ENCODE data around the gene PACSIN3. TPM values are rescaled to one million over a fixed set of nuclear protein-coding genes. Genes with fewer than 3 reads are reported as not detected.

The PACSIN3 gene
- total and polyA plus RNA-seq, 2 of the 13 experiments (the other 11 are each of a cell fraction or from before 2014, with no cell fraction given) = 47.9 to 93.3 TPM

DNA sequence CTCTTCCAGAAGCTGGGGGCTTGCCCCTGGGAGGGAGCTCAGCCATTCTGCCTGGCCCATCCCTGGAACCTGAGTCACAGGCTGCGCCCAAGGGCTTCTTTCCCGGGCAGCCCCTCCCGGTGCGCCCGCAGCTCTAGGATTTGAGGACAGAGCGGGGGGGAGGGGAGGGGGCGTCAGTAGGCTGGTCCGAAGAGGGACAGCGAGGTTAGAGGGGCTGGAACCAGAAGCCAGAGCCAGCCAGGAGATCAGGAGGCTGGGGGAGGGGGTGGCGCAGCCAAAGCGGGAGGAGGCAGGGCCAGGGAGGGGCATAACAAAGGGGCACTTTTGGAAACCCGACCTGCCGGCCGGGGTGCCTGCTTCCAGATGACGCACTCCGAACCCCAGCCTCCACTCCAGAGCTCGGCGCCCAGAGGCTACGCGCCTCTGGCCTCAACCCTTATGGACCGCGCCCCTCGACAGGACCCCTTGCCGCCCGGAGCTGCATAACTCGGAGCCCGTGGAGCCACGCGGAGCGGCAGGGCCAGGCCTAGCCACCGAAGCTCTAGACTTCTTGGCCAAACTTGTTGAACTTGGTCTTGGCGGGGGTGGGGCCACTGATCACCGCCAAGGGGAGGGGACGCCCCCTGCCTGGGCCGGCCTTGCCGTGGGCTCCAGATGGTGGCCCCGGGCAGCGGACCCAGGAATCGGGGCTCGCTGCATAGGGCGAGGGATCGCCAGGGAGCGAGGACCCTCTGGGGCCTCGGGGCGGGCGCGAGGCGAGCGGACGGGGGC is 744 bp downstream of the PACSIN3 start (continued):
- TF ChIP-seq, protein P1, sequence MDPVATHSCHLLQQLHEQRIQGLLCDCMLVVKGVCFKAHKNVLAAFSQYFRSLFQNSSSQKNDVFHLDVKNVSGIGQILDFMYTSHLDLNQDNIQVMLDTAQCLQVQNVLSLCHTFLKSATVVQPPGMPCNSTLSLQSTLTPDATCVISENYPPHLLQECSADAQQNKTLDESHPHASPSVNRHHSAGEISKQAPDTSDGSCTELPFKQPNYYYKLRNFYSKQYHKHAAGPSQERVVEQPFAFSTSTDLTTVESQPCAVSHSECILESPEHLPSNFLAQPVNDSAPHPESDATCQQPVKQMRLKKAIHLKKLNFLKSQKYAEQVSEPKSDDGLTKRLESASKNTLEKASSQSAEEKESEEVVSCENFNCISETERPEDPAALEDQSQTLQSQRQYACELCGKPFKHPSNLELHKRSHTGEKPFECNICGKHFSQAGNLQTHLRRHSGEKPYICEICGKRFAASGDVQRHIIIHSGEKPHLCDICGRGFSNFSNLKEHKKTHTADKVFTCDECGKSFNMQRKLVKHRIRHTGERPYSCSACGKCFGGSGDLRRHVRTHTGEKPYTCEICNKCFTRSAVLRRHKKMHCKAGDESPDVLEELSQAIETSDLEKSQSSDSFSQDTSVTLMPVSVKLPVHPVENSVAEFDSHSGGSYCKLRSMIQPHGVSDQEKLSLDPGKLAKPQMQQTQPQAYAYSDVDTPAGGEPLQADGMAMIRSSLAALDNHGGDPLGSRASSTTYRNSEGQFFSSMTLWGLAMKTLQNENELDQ (CRISPR knock-in tag; IDR thresholded peaks at IDR 0.05; ENCODE audit: borderline replicate concordance) = no peak
- TF ChIP-seq CAMTA2 (CRISPR knock-in tag; IDR thresholded peaks at IDR 0.05; ENCODE audit: borderline replicate concordance) (no peak), UBTF (CRISPR knock-in tag; IDR thresholded peaks at IDR 0.05) (peak; percentile 50), AGO1 (IDR thresholded peaks at IDR 0.05; ENCODE audit: low read depth, low read length, poor library complexity, severe bottlenecking) (peak; percentile 8), ZNF580 (CRISPR knock-in tag; IDR thresholded peaks at IDR 0.05; ENCODE audit: borderline replicate concordance, low read depth) (no peak; the same call in 1 of the 2 replicates), NFE2 (CRISPR knock-in tag; IDR thresholded peaks at IDR 0.05) (no peak), ATF1 (CRISPR knock-in tag; IDR thresholded peaks at IDR 0.05) (no peak), SOX6 (IDR thresholded peaks at IDR 0.05) (no peak), SOX6 (CRISPR knock-in tag; IDR thresholded peaks at IDR 0.05) (peak; percentile 5; the same call in 1 of the 2 replicates), ZNF180 (CRISPR knock-in tag; IDR thresholded peaks at IDR 0.05; ENCODE audit: borderline replicate concordance, low read depth) (no peak), KAT2B (IDR thresholded peaks at IDR 0.05; ENCODE audit: borderline replicate concordance, low read depth, low read length) (no peak), MTA1 (CRISPR knock-in tag; IDR thresholded peaks at IDR 0.05; ENCODE audit: borderline replicate concordance) (no peak), MBNL3 (CRISPR knock-in tag; conservative IDR thresholded peaks at IDR 0.05) (no peak), DNMT1 (CRISPR knock-in tag; IDR thresholded peaks at IDR 0.05) (no peak), NAIF1 (CRISPR knock-in tag; IDR thresholded peaks at IDR 0.05; ENCODE audit: borderline replicate concordance) (peak; percentile 66; the same call in 1 of the 2 replicates), ZNF577 (CRISPR knock-in tag; IDR thresholded peaks at IDR 0.05; ENCODE audit: borderline replicate concordance, low read depth) (0 out of 2 replicates have a peak, but pooled peaks have one; percentile 40), PHB2 (IDR thresholded peaks at IDR 0.05; ENCODE audit: partially characterized antibody) (no peak), YEATS4 (CRISPR knock-in tag; IDR thresholded peaks at IDR 0.05; ENCODE audit: borderline replicate concordance) (no peak; the same call in 1 of the 2 replicates), ZNF563 (CRISPR knock-in tag; IDR thresholded peaks at IDR 0.05) (peak; percentile 72; the same call in 1 of the 2 replicates), TSC22D2 (CRISPR knock-in tag; IDR thresholded peaks at IDR 0.05; ENCODE audit: borderline replicate concordance) (peak; percentile 71; the same call in 1 of the 2 replicates)
- TF ChIP-seq, protein P2, sequence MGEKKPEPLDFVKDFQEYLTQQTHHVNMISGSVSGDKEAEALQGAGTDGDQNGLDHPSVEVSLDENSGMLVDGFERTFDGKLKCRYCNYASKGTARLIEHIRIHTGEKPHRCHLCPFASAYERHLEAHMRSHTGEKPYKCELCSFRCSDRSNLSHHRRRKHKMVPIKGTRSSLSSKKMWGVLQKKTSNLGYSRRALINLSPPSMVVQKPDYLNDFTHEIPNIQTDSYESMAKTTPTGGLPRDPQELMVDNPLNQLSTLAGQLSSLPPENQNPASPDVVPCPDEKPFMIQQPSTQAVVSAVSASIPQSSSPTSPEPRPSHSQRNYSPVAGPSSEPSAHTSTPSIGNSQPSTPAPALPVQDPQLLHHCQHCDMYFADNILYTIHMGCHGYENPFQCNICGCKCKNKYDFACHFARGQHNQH (CRISPR knock-in tag; IDR thresholded peaks at IDR 0.05) = no peak
